GM23338 (cell line): ENCODE measurements around the gene GRIA2. TPM values are rescaled to one million over a fixed set of nuclear protein-coding genes. Genes with fewer than 3 reads are reported as not detected.
A peak's percentile ranks its signal among the peaks of the same experiment; 100 is the strongest.

Source experiments
- ATAC-seq: fragments of 200-7000 bp; cut with Tn5 transposase; 3 replicates; pipeline ENCODE4 v1.9.1; 2020
- DNase-seq: peaks from one replicate; pipeline ENCODE4 v3.0.0-alpha.2; 2015; ENCODE audit warnings: low spot score
- H2AFZ ChIP-seq: fragments of 200-600 bp; sonication (generic); 2 replicates; pipeline ENCODE4 v1.8.0; 2016; ENCODE audit warnings: antibody characterized with exemption, mild to moderate bottlenecking, moderate library complexity
- H3F3A ChIP-seq: fragments of 200-600 bp; sonication (generic); replicated peaks from 2 replicates; pipeline ENCODE4 v1.8.0; 2017; ENCODE audit warnings: antibody characterized with exemption, mixed run types, low read depth
- H3K27ac ChIP-seq: fragments of 200-600 bp; sonication (generic); 2 replicates; pipeline ENCODE4 v1.6.1; 2016; ENCODE audit warnings: low read depth
- H3K27me3 ChIP-seq: fragments of 200-600 bp; sonication (generic); 2 replicates; pipeline ENCODE4 v1.8.0; 2016; ENCODE audit warnings: mild to moderate bottlenecking, mixed run types, moderate library complexity; ENCODE audit not compliant: insufficient read depth
- H3K36me3 ChIP-seq: fragments of 200-600 bp; sonication (generic); 2 replicates; pipeline ENCODE4 v1.8.0; 2016; ENCODE audit warnings: mild to moderate bottlenecking; ENCODE audit not compliant: insufficient read depth
- H3K4me1 ChIP-seq: fragments of 200-600 bp; sonication (generic); 2 replicates; pipeline ENCODE4 v1.8.0; 2016; ENCODE audit warnings: mild to moderate bottlenecking, moderate library complexity; ENCODE audit not compliant: insufficient read depth
- H3K4me2 ChIP-seq: fragments of 200-600 bp; sonication (generic); 2 replicates; pipeline ENCODE4 v1.7.1; 2017; ENCODE audit warnings: mixed run types
- H3K4me3 ChIP-seq: fragments of 200-600 bp; sonication (generic); 2 replicates; pipeline ENCODE4 v1.6.1; 2016; ENCODE audit warnings: mixed run types
- H3K79me2 ChIP-seq: fragments of 200-600 bp; sonication (generic); replicated peaks from 2 replicates; pipeline ENCODE4 v1.8.0; 2017; ENCODE audit warnings: mild to moderate bottlenecking; ENCODE audit not compliant: insufficient read depth
- H3K9me2 ChIP-seq: fragments of 200-600 bp; sonication (generic); 2 replicates; pipeline ENCODE4 v1.8.0; 2017; ENCODE audit not compliant: insufficient read depth
- H4K20me1 ChIP-seq: fragments of 200-600 bp; sonication (generic); replicated peaks from 2 replicates; pipeline ENCODE4 v1.8.0; 2017; ENCODE audit warnings: mild to moderate bottlenecking; ENCODE audit not compliant: insufficient read depth
- H3K27ac Mint-ChIP-seq: 2 replicates; pipeline ENCODE4 v1.8.0; 2020; ENCODE audit warnings: inconsistent platforms, mild to moderate bottlenecking, moderate library complexity, mixed read lengths
- H3K27me3 Mint-ChIP-seq: 3 replicates; pipeline ENCODE4 v1.8.0; 2022; ENCODE audit warnings: low read depth, mild to moderate bottlenecking, moderate library complexity, mixed read lengths, inconsistent platforms; ENCODE audit not compliant: insufficient read depth, poor library complexity
- H3K36me3 Mint-ChIP-seq: 3 replicates; pipeline ENCODE4 v1.8.0; 2021; ENCODE audit warnings: low read depth, mild to moderate bottlenecking, inconsistent platforms, moderate library complexity, mixed read lengths
- H3K4me1 Mint-ChIP-seq: 3 replicates; pipeline ENCODE4 v1.8.0; 2020; ENCODE audit warnings: mild to moderate bottlenecking, inconsistent platforms, mixed read lengths
- H3K4me3 Mint-ChIP-seq: 3 replicates; pipeline ENCODE4 v1.8.0; 2021; ENCODE audit warnings: moderate library complexity, mild to moderate bottlenecking, inconsistent platforms, mixed read lengths
- H3K9me3 Mint-ChIP-seq: 3 replicates; pipeline ENCODE4 v1.8.0; 2020; ENCODE audit warnings: moderate library complexity, mild to moderate bottlenecking, inconsistent platforms, mixed read lengths
- CREB1 ChIP-seq: fragments of 250-450 bp; sonication (Bioruptor Pico); IDR thresholded peaks from 2 replicates; pipeline ENCODE4 v1.5.0; 2020; ENCODE audit warnings: low read depth, mild to moderate bottlenecking, moderate library complexity
- EZH2 ChIP-seq: fragments of 200-600 bp; sonication (generic); IDR thresholded peaks from one replicate; pipeline ENCODE4 v1.8.0; 2017; ENCODE audit warnings: antibody characterized with exemption, mild to moderate bottlenecking, low read depth; ENCODE audit not compliant: unreplicated experiment
- EZH2phosphoT487 ChIP-seq: fragments of 200-600 bp; sonication (generic); IDR thresholded peaks from one replicate; pipeline ENCODE4 v1.8.1; 2018; ENCODE audit warnings: antibody characterized with exemption; ENCODE audit not compliant: unreplicated experiment
- NANOG ChIP-seq: IDR thresholded peaks from 2 replicates; pipeline ENCODE4 v1.6.1; 2016; ENCODE audit warnings: antibody characterized with exemption, borderline replicate concordance
- POLR2AphosphoS5 ChIP-seq: IDR thresholded peaks from 2 replicates; pipeline ENCODE4 v1.6.1; 2016; ENCODE audit warnings: antibody characterized with exemption, low read depth
- STAT1 ChIP-seq: IDR thresholded peaks from one replicate; pipeline ENCODE4 v1.6.1; 2016; ENCODE audit warnings: antibody characterized with exemption; ENCODE audit not compliant: unreplicated experiment
- ZNF114 ChIP-seq: fragments of 250-450 bp; sonication (Bioruptor Pico); IDR thresholded peaks from 2 replicates; pipeline ENCODE4 v1.5.0; 2020; ENCODE audit warnings: mild to moderate bottlenecking, moderate library complexity
- polyA plus RNA-seq: library from polyadenylated mRNA; unstranded; fragments of >200 nt; fragmentation: Nextera tagmentation; extraction: Ambion mirVana; gene quantifications from 2 replicates; pipeline ENCODE4 v1.2.1, GENCODE V29; 2016
- total RNA-seq: library from RNA; depleted of rRNA; stranded (reverse); fragments of >200 nt; shearing (Covaris generic); gene quantifications from 2 replicates; pipeline ENCODE4 v1.2.3, GENCODE V29; 2014
- TF ChIP-seq, protein P1 (sequence below), 2 experiments: fragments of 200-600 bp in 1 of 2; sonication (generic) in 1 of 2; conservative IDR thresholded peaks; 2 replicates each; pipeline versions ENCODE4 v1.5.1 to v1.6.1; 2016 to 2017; ENCODE audit warnings: antibody characterized with exemption in 2 of 2, low read depth in 2 of 2, mild to moderate bottlenecking in 2 of 2, moderate library complexity in 1 of 2
- TF ChIP-seq, protein P2 (sequence below): IDR thresholded peaks from 2 replicates; pipeline ENCODE4 v1.6.1; 2016; ENCODE audit warnings: antibody characterized with exemption

The GRIA2 gene
- total and polyA plus RNA-seq, 2 experiments from 2014 or later: not detected

DNA sequence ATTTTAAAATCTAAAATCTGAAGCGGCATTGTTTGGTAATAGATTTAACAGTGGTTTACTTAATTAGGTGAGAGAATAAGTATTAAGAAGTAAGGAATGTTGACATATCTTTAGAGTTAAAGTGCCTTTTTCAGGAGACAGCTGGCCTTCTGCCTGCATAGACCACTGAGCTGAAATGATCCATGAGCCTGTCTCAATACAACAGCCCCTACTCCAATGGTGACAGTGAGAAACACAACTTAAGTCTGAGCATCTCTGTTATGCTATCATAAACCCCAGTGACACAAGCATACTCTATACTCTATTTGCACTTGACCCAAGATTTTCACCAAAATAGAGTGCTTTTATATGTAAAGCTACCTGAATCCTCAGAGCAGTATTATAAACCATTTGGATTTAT lies 137.9 kb downstream of the GRIA2 start:
- peak; percentile 8 for DNase-seq
- H3K36me3 ChIP-seq: no peaks in the 10 kb centered on the region

DNA sequence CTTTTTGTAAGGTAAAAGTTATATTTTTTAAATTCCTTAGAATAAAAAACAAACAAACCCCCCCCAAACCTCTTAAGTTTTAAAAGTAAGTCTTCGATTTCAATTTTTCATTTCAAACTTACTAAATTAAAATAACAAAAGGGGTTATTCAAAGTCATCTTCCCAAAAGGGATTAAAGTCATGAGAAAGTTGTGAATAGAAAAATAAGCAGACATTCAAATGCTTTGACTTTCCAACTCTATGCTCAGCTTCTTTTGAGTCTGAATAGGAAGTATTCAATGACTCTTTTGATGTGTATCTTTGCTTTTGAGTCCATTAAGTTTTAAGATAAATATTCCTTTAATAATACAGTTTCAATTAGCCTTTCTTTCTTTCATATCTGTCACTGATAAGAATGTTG lies 138.3 kb downstream of the GRIA2 start:
- Mint-ChIP-seq H3K36me3 (no peaks in the 10 kb centered on the region), H3K4me3 (no peak overlapping the region), H3K27ac (no peak overlapping the region), H3K9me3 (no peaks in the 10 kb centered on the region), H3K27me3 (peaks cover 2% of the 10 kb centered on the region), H3K4me1 (peaks cover 14% of the 10 kb centered on the region)
- ATAC-seq: no peak
- no peaks in the 10 kb centered on the region for H3K79me2 ChIP-seq
- H3K27me3 ChIP-seq: no peaks in the 10 kb centered on the region
- H3K4me1 ChIP-seq: peaks cover 7% of the 10 kb centered on the region
- no peaks in the 10 kb centered on the region for H3F3A ChIP-seq
- H3K4me2 ChIP-seq: no peak overlapping the region
- H3K4me3 ChIP-seq: no peak overlapping the region
- H3K27ac ChIP-seq: no peak overlapping the region
- no peaks in the 10 kb centered on the region for H3K36me3 ChIP-seq
- no peak for TF ChIP-seq STAT1
- no peak for TF ChIP-seq EZH2phosphoT487
- TF ChIP-seq POLR2AphosphoS5: no peak
- TF ChIP-seq CREB1 (CRISPR knock-in tag): no peak
- TF ChIP-seq EZH2: no peak
- no peak for TF ChIP-seq ZNF114
- no peak for TF ChIP-seq NANOG
- TF ChIP-seq, protein P1, sequence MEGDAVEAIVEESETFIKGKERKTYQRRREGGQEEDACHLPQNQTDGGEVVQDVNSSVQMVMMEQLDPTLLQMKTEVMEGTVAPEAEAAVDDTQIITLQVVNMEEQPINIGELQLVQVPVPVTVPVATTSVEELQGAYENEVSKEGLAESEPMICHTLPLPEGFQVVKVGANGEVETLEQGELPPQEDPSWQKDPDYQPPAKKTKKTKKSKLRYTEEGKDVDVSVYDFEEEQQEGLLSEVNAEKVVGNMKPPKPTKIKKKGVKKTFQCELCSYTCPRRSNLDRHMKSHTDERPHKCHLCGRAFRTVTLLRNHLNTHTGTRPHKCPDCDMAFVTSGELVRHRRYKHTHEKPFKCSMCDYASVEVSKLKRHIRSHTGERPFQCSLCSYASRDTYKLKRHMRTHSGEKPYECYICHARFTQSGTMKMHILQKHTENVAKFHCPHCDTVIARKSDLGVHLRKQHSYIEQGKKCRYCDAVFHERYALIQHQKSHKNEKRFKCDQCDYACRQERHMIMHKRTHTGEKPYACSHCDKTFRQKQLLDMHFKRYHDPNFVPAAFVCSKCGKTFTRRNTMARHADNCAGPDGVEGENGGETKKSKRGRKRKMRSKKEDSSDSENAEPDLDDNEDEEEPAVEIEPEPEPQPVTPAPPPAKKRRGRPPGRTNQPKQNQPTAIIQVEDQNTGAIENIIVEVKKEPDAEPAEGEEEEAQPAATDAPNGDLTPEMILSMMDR (conservative IDR thresholded peaks at IDR 0.05; ENCODE audit: low read depth in 2 of 2): no peak
- TF ChIP-seq, protein P2, sequence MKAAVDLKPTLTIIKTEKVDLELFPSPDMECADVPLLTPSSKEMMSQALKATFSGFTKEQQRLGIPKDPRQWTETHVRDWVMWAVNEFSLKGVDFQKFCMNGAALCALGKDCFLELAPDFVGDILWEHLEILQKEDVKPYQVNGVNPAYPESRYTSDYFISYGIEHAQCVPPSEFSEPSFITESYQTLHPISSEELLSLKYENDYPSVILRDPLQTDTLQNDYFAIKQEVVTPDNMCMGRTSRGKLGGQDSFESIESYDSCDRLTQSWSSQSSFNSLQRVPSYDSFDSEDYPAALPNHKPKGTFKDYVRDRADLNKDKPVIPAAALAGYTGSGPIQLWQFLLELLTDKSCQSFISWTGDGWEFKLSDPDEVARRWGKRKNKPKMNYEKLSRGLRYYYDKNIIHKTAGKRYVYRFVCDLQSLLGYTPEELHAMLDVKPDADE: no peak
- no peak for DNase-seq
- 0 out of 2 replicates have a peak, but pooled peaks cover 3% of the 10 kb centered on the region for H3K9me2 ChIP-seq
- no peaks in the 10 kb centered on the region for H4K20me1 ChIP-seq
- H2AFZ ChIP-seq: no peak overlapping the region

More for the DNA sequence above, 137.9 kb downstream of the GRIA2 start:
- TF ChIP-seq CREB1 (CRISPR knock-in tag) (no peak), EZH2 (no peak), EZH2phosphoT487 (no peak)
- no peak overlapping the region for H3K4me3 Mint-ChIP-seq
- H2AFZ ChIP-seq: no peak overlapping the region
- no peaks in the 10 kb centered on the region for H3K9me3 Mint-ChIP-seq
- no peaks in the 10 kb centered on the region for H3K27me3 ChIP-seq
- 0 out of 2 replicates have a peak, but pooled peaks cover 3% of the 10 kb centered on the region for H3K9me2 ChIP-seq
- no peaks in the 10 kb centered on the region for H4K20me1 ChIP-seq
- H3K4me1 Mint-ChIP-seq: peaks cover 14% of the 10 kb centered on the region
- H3K27ac ChIP-seq: no peak overlapping the region
- peaks cover 2% of the 10 kb centered on the region for H3K27me3 Mint-ChIP-seq
- H3K79me2 ChIP-seq: no peaks in the 10 kb centered on the region
- peak; percentile 58 for ATAC-seq
- H3K4me2 ChIP-seq: no peak overlapping the region
- H3K36me3 Mint-ChIP-seq: no peaks in the 10 kb centered on the region
- peaks cover 7% of the 10 kb centered on the region for H3K4me1 ChIP-seq
- no peak overlapping the region for H3K27ac Mint-ChIP-seq
- no peaks in the 10 kb centered on the region for H3F3A ChIP-seq
- no peak overlapping the region for H3K4me3 ChIP-seq
